ENCODE results near the gene RANGRF.
A peak's percentile ranks its signal among the peaks of the same experiment; 100 is the strongest.

RANGRF gene

GRCh38 chr17:8277317-8277716 lies 11.2 kb upstream of the RANGRF start:
- H3K9ac ChIP-seq (ENCODE audit: low read length) = no peak overlapping the region
- no peak overlapping the region for H3K27ac ChIP-seq (ENCODE audit: low read length)
- H3K36me3 ChIP-seq (ENCODE audit: control insufficient read depth, low read depth, low read length) = no peaks in the 10 kb centered on the region
- no peaks in the 10 kb centered on the region for H3K9me3 ChIP-seq (ENCODE audit: control insufficient read depth, low read depth, low read length)
- H3K4me1 ChIP-seq (ENCODE audit: control insufficient read depth, low read depth, low read length) = no peaks in the 10 kb centered on the region
- H3K4me3 ChIP-seq (ENCODE audit: low read length) = no peak overlapping the region
- no peaks in the 10 kb centered on the region for H3K27me3 ChIP-seq (ENCODE audit: control insufficient read depth, insufficient read depth, low read length)

GRCh38 chr17:8282345-8282744 lies 6.1 kb upstream of the RANGRF start:
- Histone ChIP-seq H3K4me3 (ENCODE audit: low read length) (no peak overlapping the region), H3K9ac (ENCODE audit: low read length) (no peak overlapping the region), H3K27me3 (ENCODE audit: control insufficient read depth, insufficient read depth, low read length) (no peaks in the 10 kb centered on the region), H3K4me1 (ENCODE audit: control insufficient read depth, low read depth, low read length) (no peaks in the 10 kb centered on the region), H3K36me3 (ENCODE audit: control insufficient read depth, low read depth, low read length) (no peaks in the 10 kb centered on the region), H3K27ac (ENCODE audit: low read length) (no peak overlapping the region), H3K9me3 (ENCODE audit: control insufficient read depth, low read depth, low read length) (no peaks in the 10 kb centered on the region)

- no peaks in the 10 kb centered on the region for H3K36me3 ChIP-seq (ENCODE audit: control insufficient read depth, low read depth, low read length)
- H3K9ac ChIP-seq (ENCODE audit: low read length) = no peak overlapping the region
- no peak overlapping the region for H3K27ac ChIP-seq (ENCODE audit: low read length)
- H3K9me3 ChIP-seq (ENCODE audit: control insufficient read depth, low read depth, low read length) = no peaks in the 10 kb centered on the region
- no peaks in the 10 kb centered on the region for H3K27me3 ChIP-seq (ENCODE audit: control insufficient read depth, insufficient read depth, low read length)
- H3K4me1 ChIP-seq (ENCODE audit: control insufficient read depth, low read depth, low read length) = no peaks in the 10 kb centered on the region
- H3K4me3 ChIP-seq (ENCODE audit: low read length) = no peak overlapping the region
Observed at GRCh38 chr17:8283356-8283755, 5.1 kb upstream of the RANGRF start.

- H3K4me1 ChIP-seq (ENCODE audit: control insufficient read depth, low read depth, low read length) = peaks cover under 1% of the 10 kb centered on the region
- H3K9ac ChIP-seq (ENCODE audit: low read length) = no peak overlapping the region
- H3K27ac ChIP-seq (ENCODE audit: low read length) = no peak overlapping the region
- H3K4me3 ChIP-seq (ENCODE audit: low read length) = no peak overlapping the region
- H3K36me3 ChIP-seq (ENCODE audit: control insufficient read depth, low read depth, low read length) = no peaks in the 10 kb centered on the region
- no peaks in the 10 kb centered on the region for H3K9me3 ChIP-seq (ENCODE audit: control insufficient read depth, low read depth, low read length)
- no peaks in the 10 kb centered on the region for H3K27me3 ChIP-seq (ENCODE audit: control insufficient read depth, insufficient read depth, low read length)
Observed at GRCh38 chr17:8284126-8284525, 4.3 kb upstream of the RANGRF start.

- H3K36me3 ChIP-seq (ENCODE audit: control insufficient read depth, low read depth, low read length) = no peaks in the 10 kb centered on the region
- peaks cover 6% of the 10 kb centered on the region for H3K4me1 ChIP-seq (ENCODE audit: control insufficient read depth, low read depth, low read length)
- H3K9ac ChIP-seq (ENCODE audit: low read length) = no peak overlapping the region
- no peak overlapping the region for H3K4me3 ChIP-seq (ENCODE audit: low read length)
- H3K9me3 ChIP-seq (ENCODE audit: control insufficient read depth, low read depth, low read length) = no peaks in the 10 kb centered on the region
- H3K27me3 ChIP-seq (ENCODE audit: control insufficient read depth, insufficient read depth, low read length) = no peaks in the 10 kb centered on the region
- H3K27ac ChIP-seq (ENCODE audit: low read length) = no peak overlapping the region
Observed at GRCh38 chr17:8285270-8286181, 2.9 kb upstream of the RANGRF start.

- peaks cover 6% of the 10 kb centered on the region for H3K4me1 ChIP-seq (ENCODE audit: control insufficient read depth, low read depth, low read length)
- H3K27ac ChIP-seq (ENCODE audit: low read length) = no peak overlapping the region
- no peaks in the 10 kb centered on the region for H3K9me3 ChIP-seq (ENCODE audit: control insufficient read depth, low read depth, low read length)
Observed at GRCh38 chr17:8287651-8288335, 677 bp upstream of the RANGRF start.

GRCh38 chr17:8289103-8289397 lies 580 bp downstream of the RANGRF start:
- Histone ChIP-seq H3K9me3 (ENCODE audit: control insufficient read depth, low read depth, low read length) (no peaks in the 10 kb centered on the region), H3K4me1 (ENCODE audit: control insufficient read depth, low read depth, low read length) (peaks cover 6% of the 10 kb centered on the region), H3K36me3 (ENCODE audit: control insufficient read depth, low read depth, low read length) (no peaks in the 10 kb centered on the region), H3K27ac (ENCODE audit: low read length) (no peak overlapping the region), H3K27me3 (ENCODE audit: control insufficient read depth, insufficient read depth, low read length) (no peaks in the 10 kb centered on the region), H3K9ac (ENCODE audit: low read length) (peak overlapping the region; percentile 69), H3K4me3 (ENCODE audit: low read length) (peak overlapping the region; percentile 92)

More at GRCh38 chr17:8287651-8288335, 677 bp upstream of the RANGRF start:
- Histone ChIP-seq H3K9ac (ENCODE audit: low read length) (peak overlapping the region; percentile 69), H3K36me3 (ENCODE audit: control insufficient read depth, low read depth, low read length) (no peaks in the 10 kb centered on the region), H3K27me3 (ENCODE audit: control insufficient read depth, insufficient read depth, low read length) (no peaks in the 10 kb centered on the region), H3K4me3 (ENCODE audit: low read length) (peak overlapping the region; percentile 92)

GRCh38 chr17:8290043-8290442 lies 1.6 kb downstream of the RANGRF start:
- Histone ChIP-seq H3K9ac (ENCODE audit: low read length) (no peak overlapping the region), H3K27ac (ENCODE audit: low read length) (no peak overlapping the region), H3K4me1 (ENCODE audit: control insufficient read depth, low read depth, low read length) (peaks cover 6% of the 10 kb centered on the region)

GRCh38 chr17:8292639-8293395 lies 4.3 kb downstream of the RANGRF start:
- Histone ChIP-seq H3K4me3 (ENCODE audit: low read length) (no peak overlapping the region), H3K27ac (ENCODE audit: low read length) (no peak overlapping the region), H3K9ac (ENCODE audit: low read length) (no peak overlapping the region)

More at GRCh38 chr17:8290043-8290442, 1.6 kb downstream of the RANGRF start:
- no peak overlapping the region for H3K4me3 ChIP-seq (ENCODE audit: low read length)
- H3K9me3 ChIP-seq (ENCODE audit: control insufficient read depth, low read depth, low read length) = no peaks in the 10 kb centered on the region
- H3K36me3 ChIP-seq (ENCODE audit: control insufficient read depth, low read depth, low read length) = no peaks in the 10 kb centered on the region
- H3K27me3 ChIP-seq (ENCODE audit: control insufficient read depth, insufficient read depth, low read length) = no peaks in the 10 kb centered on the region

GRCh38 chr17:8294361-8294760 lies 5.9 kb downstream of the RANGRF start:
- Histone ChIP-seq H3K27me3 (ENCODE audit: control insufficient read depth, insufficient read depth, low read length) (no peaks in the 10 kb centered on the region), H3K9ac (ENCODE audit: low read length) (no peak overlapping the region), H3K4me1 (ENCODE audit: control insufficient read depth, low read depth, low read length) (peaks cover 3% of the 10 kb centered on the region), H3K27ac (ENCODE audit: low read length) (no peak overlapping the region), H3K9me3 (ENCODE audit: control insufficient read depth, low read depth, low read length) (no peaks in the 10 kb centered on the region), H3K36me3 (ENCODE audit: control insufficient read depth, low read depth, low read length) (no peaks in the 10 kb centered on the region), H3K4me3 (ENCODE audit: low read length) (no peak overlapping the region)

More at GRCh38 chr17:8292639-8293395, 4.3 kb downstream of the RANGRF start:
- Histone ChIP-seq H3K27me3 (ENCODE audit: control insufficient read depth, insufficient read depth, low read length) (no peaks in the 10 kb centered on the region), H3K4me1 (ENCODE audit: control insufficient read depth, low read depth, low read length) (peaks cover 6% of the 10 kb centered on the region), H3K36me3 (ENCODE audit: control insufficient read depth, low read depth, low read length) (no peaks in the 10 kb centered on the region), H3K9me3 (ENCODE audit: control insufficient read depth, low read depth, low read length) (no peaks in the 10 kb centered on the region)

- no peak overlapping the region for H3K27ac ChIP-seq (ENCODE audit: low read length)
- H3K9ac ChIP-seq (ENCODE audit: low read length) = peak overlapping the region; percentile 16
Observed at GRCh38 chr17:8294814-8295316, 6.4 kb downstream of the RANGRF start.

More at GRCh38 chr17:8294814-8295316, 6.4 kb downstream of the RANGRF start:
- H3K4me1 ChIP-seq (ENCODE audit: control insufficient read depth, low read depth, low read length) = no peaks in the 10 kb centered on the region
- peak overlapping the region; percentile 75 for H3K4me3 ChIP-seq (ENCODE audit: low read length)
- no peaks in the 10 kb centered on the region for H3K9me3 ChIP-seq (ENCODE audit: control insufficient read depth, low read depth, low read length)
- no peaks in the 10 kb centered on the region for H3K27me3 ChIP-seq (ENCODE audit: control insufficient read depth, insufficient read depth, low read length)
- no peaks in the 10 kb centered on the region for H3K36me3 ChIP-seq (ENCODE audit: control insufficient read depth, low read depth, low read length)
